ENCODE results near the gene MEGF11. TPM values are rescaled to one million over a fixed set of nuclear protein-coding genes. Genes with fewer than 3 reads are reported as not detected.

The MEGF11 gene
- total RNA-seq, 1 donor from 2014 or later, result 0.06 TPM

DNA sequence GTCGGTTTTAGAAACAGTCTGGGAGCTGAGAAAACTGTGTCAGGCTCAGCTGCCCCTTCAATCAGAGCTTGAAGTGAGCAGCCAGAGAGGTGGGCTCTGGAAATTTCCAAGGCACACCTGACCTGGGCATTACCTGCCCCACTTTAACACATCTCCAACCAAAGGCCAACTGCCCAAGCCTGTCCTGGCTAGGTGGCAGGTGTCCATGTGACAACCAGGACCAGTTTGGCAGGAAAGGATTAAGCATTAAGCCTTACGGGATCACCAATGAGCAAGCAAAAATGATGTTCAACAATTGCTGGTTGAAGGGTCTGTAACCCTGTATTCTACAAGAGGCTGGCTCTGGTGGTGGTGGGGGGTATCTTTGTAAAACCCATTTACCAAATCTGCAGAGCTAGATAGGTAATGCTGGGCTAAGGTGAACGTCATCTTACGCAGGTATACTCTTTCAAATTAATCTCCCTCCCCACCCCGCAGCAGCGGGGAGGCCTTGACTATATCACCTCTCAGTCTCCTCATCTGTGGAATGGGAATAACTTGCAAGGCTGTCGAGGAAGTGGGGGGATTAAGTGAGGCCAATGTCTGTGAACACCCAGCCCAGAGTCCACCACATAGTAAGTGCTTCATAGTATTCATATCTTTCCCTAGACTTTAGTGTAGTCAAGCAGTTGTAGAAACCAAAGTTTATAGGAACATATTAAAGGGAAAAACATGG, 183.2 kb downstream of the MEGF11 start:
- peaks cover 18% of the 10 kb centered on the region for H3K4me1 ChIP-seq

DNA sequence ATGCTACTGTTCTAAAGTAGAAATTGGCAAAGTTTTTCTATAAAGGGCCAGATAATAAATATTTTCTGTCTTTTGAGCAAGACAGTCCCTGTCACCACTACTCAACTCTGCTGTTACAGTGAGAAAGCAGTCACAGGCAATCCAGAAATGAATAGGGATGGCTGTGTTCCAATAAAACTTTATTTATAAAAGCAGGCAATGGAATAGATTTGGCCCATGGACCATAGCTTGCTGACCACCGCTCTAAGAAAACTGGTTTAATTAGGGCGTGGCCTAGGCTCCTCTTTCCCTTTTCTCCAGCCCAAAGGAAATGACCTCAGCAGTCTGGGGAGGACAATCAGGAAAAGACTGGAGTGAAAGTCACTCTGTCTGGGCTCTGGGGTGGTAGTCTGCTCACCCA, 183.8 kb downstream of the MEGF11 start:
- H3K9me3 Mint-ChIP-seq, result no peaks in the 10 kb centered on the region
- H3K27me3 ChIP-seq, result no peaks in the 10 kb centered on the region
- no peak for DNase-seq (ENCODE audit: low spot score)
- H4K20me1 ChIP-seq (ENCODE audit: low read depth), result no peaks in the 10 kb centered on the region
- H3K27ac ChIP-seq, result no peak overlapping the region
- peaks cover 12% of the 10 kb centered on the region for H3F3A ChIP-seq (ENCODE audit: low read depth)
- no peaks in the 10 kb centered on the region for H3K36me3 ChIP-seq
- H3K9me3 ChIP-seq (ENCODE audit: low read depth), result no peaks in the 10 kb centered on the region
- H3K27me3 Mint-ChIP-seq (ENCODE audit: insufficient read depth, low read depth), result peaks cover 5% of the 10 kb centered on the region
- no peaks in the 10 kb centered on the region for H3K79me2 ChIP-seq (ENCODE audit: low read depth)
- no peak overlapping the region for H2AFZ ChIP-seq (replicated peaks)
- H3K4me1 Mint-ChIP-seq, result peaks cover 26% of the 10 kb centered on the region
- no peak for TF ChIP-seq EZH2phosphoT487 (IDR thresholded peaks at IDR 0.05)
- no peak for TF ChIP-seq EZH2 (IDR thresholded peaks at IDR 0.05)
- TF ChIP-seq, protein P1, sequence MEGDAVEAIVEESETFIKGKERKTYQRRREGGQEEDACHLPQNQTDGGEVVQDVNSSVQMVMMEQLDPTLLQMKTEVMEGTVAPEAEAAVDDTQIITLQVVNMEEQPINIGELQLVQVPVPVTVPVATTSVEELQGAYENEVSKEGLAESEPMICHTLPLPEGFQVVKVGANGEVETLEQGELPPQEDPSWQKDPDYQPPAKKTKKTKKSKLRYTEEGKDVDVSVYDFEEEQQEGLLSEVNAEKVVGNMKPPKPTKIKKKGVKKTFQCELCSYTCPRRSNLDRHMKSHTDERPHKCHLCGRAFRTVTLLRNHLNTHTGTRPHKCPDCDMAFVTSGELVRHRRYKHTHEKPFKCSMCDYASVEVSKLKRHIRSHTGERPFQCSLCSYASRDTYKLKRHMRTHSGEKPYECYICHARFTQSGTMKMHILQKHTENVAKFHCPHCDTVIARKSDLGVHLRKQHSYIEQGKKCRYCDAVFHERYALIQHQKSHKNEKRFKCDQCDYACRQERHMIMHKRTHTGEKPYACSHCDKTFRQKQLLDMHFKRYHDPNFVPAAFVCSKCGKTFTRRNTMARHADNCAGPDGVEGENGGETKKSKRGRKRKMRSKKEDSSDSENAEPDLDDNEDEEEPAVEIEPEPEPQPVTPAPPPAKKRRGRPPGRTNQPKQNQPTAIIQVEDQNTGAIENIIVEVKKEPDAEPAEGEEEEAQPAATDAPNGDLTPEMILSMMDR (IDR thresholded peaks at IDR 0.05), result no peak
- no peak overlapping the region for H3K4me3 ChIP-seq
- H3K36me3 Mint-ChIP-seq, result no peaks in the 10 kb centered on the region
- peaks cover 18% of the 10 kb centered on the region for H3K4me1 ChIP-seq
- H3K4me2 ChIP-seq, result no peak overlapping the region
- H3K9ac ChIP-seq, result no peak overlapping the region
- no peak overlapping the region for H3K27ac Mint-ChIP-seq
- H3K4me3 Mint-ChIP-seq, result no peak overlapping the region

More for the DNA sequence above, 183.2 kb downstream of the MEGF11 start:
- Histone ChIP-seq H3F3A (ENCODE audit: low read depth) (peaks cover 12% of the 10 kb centered on the region), H3K36me3 (no peaks in the 10 kb centered on the region), H3K4me2 (no peak overlapping the region), H3K4me3 (no peak overlapping the region), H3K9me3 (ENCODE audit: low read depth) (no peaks in the 10 kb centered on the region), H4K20me1 (ENCODE audit: low read depth) (no peaks in the 10 kb centered on the region), H3K9ac (no peak overlapping the region), H3K27me3 (no peaks in the 10 kb centered on the region), H2AFZ (replicated peaks) (no peak overlapping the region), H3K27ac (no peak overlapping the region), H3K79me2 (ENCODE audit: low read depth) (no peaks in the 10 kb centered on the region)
- H3K27ac Mint-ChIP-seq, result no peak overlapping the region
- H3K4me3 Mint-ChIP-seq, result no peak overlapping the region
- H3K9me3 Mint-ChIP-seq, result no peaks in the 10 kb centered on the region
- H3K27me3 Mint-ChIP-seq (ENCODE audit: insufficient read depth, low read depth), result peaks cover 5% of the 10 kb centered on the region
- DNase-seq (ENCODE audit: low spot score), result no peak
- peaks cover 26% of the 10 kb centered on the region for H3K4me1 Mint-ChIP-seq
- H3K36me3 Mint-ChIP-seq, result no peaks in the 10 kb centered on the region
- no peak for TF ChIP-seq EZH2phosphoT487 (IDR thresholded peaks at IDR 0.05)

DNA sequence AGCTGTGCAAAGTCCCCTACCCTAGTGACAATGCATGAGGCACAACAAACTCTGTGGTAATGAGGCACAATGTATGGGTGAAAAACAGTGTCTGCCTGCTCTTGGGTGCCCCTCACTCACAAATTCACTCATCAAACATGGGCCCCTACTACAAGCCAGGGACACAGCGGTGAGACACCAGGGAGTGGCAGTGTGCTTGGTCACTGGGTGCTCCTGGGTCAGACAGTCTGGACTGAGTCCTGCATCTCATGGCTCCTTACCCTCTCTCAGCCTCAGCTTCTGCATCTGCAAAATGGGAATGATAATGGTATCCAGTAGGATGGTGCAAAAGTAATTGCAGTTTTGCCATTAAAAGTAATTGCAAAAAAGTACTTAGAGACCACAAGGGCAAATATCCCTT, 184.7 kb downstream of the MEGF11 start:
- Histone ChIP-seq H3K79me2 (ENCODE audit: low read depth) (no peaks in the 10 kb centered on the region), H3K9me3 (ENCODE audit: low read depth) (no peaks in the 10 kb centered on the region), H3K27me3 (no peaks in the 10 kb centered on the region), H2AFZ (replicated peaks) (no peak overlapping the region), H3K9ac (no peak overlapping the region), H3K4me3 (no peak overlapping the region), H3K4me2 (no peak overlapping the region), H4K20me1 (ENCODE audit: low read depth) (no peaks in the 10 kb centered on the region), H3F3A (ENCODE audit: low read depth) (peaks cover 12% of the 10 kb centered on the region), H3K27ac (no peak overlapping the region), H3K36me3 (no peaks in the 10 kb centered on the region), H3K4me1 (peaks cover 18% of the 10 kb centered on the region)
- TF ChIP-seq EZH2phosphoT487 (IDR thresholded peaks at IDR 0.05) (no peak), EZH2 (IDR thresholded peaks at IDR 0.05) (no peak)
- TF ChIP-seq, protein P1 (IDR thresholded peaks at IDR 0.05), result no peak
- no peak overlapping the region for H3K27ac Mint-ChIP-seq
- H3K9me3 Mint-ChIP-seq, result no peaks in the 10 kb centered on the region
- no peaks in the 10 kb centered on the region for H3K36me3 Mint-ChIP-seq
- peaks cover 26% of the 10 kb centered on the region for H3K4me1 Mint-ChIP-seq
- DNase-seq (ENCODE audit: low spot score), result no peak
- H3K27me3 Mint-ChIP-seq (ENCODE audit: insufficient read depth, low read depth), result peaks cover 3% of the 10 kb centered on the region
- no peak overlapping the region for H3K4me3 Mint-ChIP-seq

DNA sequence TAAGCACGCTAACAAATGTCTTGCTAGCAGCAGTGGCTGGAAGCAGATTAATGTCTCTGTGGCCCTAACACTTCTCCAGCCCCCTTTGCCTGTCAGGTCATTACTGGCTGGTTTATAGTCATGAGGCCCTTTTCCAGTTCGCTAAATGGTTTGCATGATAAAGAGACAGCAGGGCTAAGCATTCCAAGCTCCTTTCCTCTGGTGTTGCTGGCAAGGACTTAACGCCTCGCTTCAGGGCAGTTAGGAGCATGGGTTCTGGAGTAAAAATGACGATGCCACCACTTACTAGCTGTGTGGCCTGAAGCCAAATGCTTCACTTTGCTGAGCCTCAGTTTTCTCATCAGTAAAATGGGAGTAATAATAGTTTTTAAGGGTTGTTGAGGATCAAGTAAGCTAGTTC, 185.9 kb downstream of the MEGF11 start:
- Histone ChIP-seq H3K4me2 (peak overlapping the region; percentile 22), H2AFZ (replicated peaks) (no peak overlapping the region), H3K4me1 (peaks cover 18% of the 10 kb centered on the region), H3K27me3 (no peaks in the 10 kb centered on the region), H3K9ac (no peak overlapping the region), H3K36me3 (no peaks in the 10 kb centered on the region), H3K9me3 (ENCODE audit: low read depth) (no peaks in the 10 kb centered on the region), H3K4me3 (no peak overlapping the region), H3K79me2 (ENCODE audit: low read depth) (no peaks in the 10 kb centered on the region), H3K27ac (no peak overlapping the region), H4K20me1 (ENCODE audit: low read depth) (no peaks in the 10 kb centered on the region), H3F3A (ENCODE audit: low read depth) (peaks cover 12% of the 10 kb centered on the region)
- Mint-ChIP-seq H3K4me3 (no peak overlapping the region), H3K36me3 (no peaks in the 10 kb centered on the region), H3K4me1 (peaks cover 21% of the 10 kb centered on the region), H3K27ac (no peak overlapping the region), H3K9me3 (no peaks in the 10 kb centered on the region), H3K27me3 (ENCODE audit: insufficient read depth, low read depth) (peaks cover 3% of the 10 kb centered on the region)
- peak; percentile 67 for DNase-seq (ENCODE audit: low spot score)
- TF ChIP-seq EZH2 (IDR thresholded peaks at IDR 0.05), result no peak
- TF ChIP-seq EZH2phosphoT487 (IDR thresholded peaks at IDR 0.05), result no peak
- TF ChIP-seq, protein P1 (IDR thresholded peaks at IDR 0.05), result no peak

Measured in neural progenitor cell (in vitro differentiated cells).